ENCODE data around the gene TCP11L1. TPM values are rescaled to one million over a fixed set of nuclear protein-coding genes. Genes with fewer than 3 reads are reported as not detected.

Gene TCP11L1
- total RNA-seq: 10 to 100 TPM; 21.0 to 21.2 TPM

GRCh38 chr11:33039274-33040032, at the start of gene TCP11L1:
Gene TCP11L1, plus strand, starts transcription at chr11:33039572. Its CDS starts 4,202 bp downstream, at chr11:33043774.
- ChIA-PET POLR2A (interaction anchor here (1.0 to 2.0 kb wide), 7 partner anchors 18 to 146 kb away, joined by 3 to 12 read pairs (median 4); partner anchors contain the start of genes DEPDC7 and QSER1), CTCF (interaction anchor here (1.0 to 2.7 kb wide), 4 partner anchors 17 to 26 kb away, joined by 3 to 15 read pairs (median 4); partner anchors contain the start of gene DEPDC7)

- ChIA-PET POLR2A (no interaction called here), CTCF (no interaction called here)
Observed at GRCh38 chr11:32990481-32990880, 48.9 kb upstream of the TCP11L1 start.

GRCh38 chr11:32991427-32991826, 47.9 kb upstream of the TCP11L1 start:
- POLR2A ChIA-PET: no interaction called here
- CTCF ChIA-PET: no interaction called here

GRCh38 chr11:32991898-32992297, 47.5 kb upstream of the TCP11L1 start:
- CTCF ChIA-PET: no interaction called here
- POLR2A ChIA-PET: no interaction called here

GRCh38 chr11:33000181-33000580, 39.2 kb upstream of the TCP11L1 start:
- ChIA-PET POLR2A (no interaction called here), CTCF (no interaction called here)

GRCh38 chr11:33001281-33001680, 38.1 kb upstream of the TCP11L1 start:
- CTCF ChIA-PET: no interaction called here
- POLR2A ChIA-PET: no interaction called here

- ChIA-PET CTCF (no interaction called here), POLR2A (no interaction called here)
Observed at GRCh38 chr11:33001751-33002542, 37.4 kb upstream of the TCP11L1 start.

- ChIA-PET POLR2A (no interaction called here), CTCF (no interaction called here)
Observed at GRCh38 chr11:33005175-33005574, 34.2 kb upstream of the TCP11L1 start.

- POLR2A ChIA-PET: no interaction called here
- CTCF ChIA-PET: interaction anchor here (1.1 kb wide), 1 partner anchor 8 kb away, joined by 3 read pairs; no protein-coding TSS in a partner anchor
Observed at GRCh38 chr11:33006010-33006409, 33.4 kb upstream of the TCP11L1 start.

- ChIA-PET CTCF (interaction anchor here (1.2 kb wide), 1 partner anchor 7 kb away, joined by 3 read pairs; no protein-coding TSS in a partner anchor), POLR2A (interaction anchor here (0.6 kb wide), 1 partner anchor 231 kb away, joined by 6 read pairs; no protein-coding TSS in a partner anchor)
Observed at GRCh38 chr11:33013755-33014154, 25.6 kb upstream of the TCP11L1 start.

- ChIA-PET POLR2A (interaction anchor here (0.7 kb wide), 1 partner anchor 24 kb away, joined by 4 read pairs; no protein-coding TSS in a partner anchor), CTCF (interaction anchor here (1.2 to 1.4 kb wide), 2 partner anchors 24 to 50 kb away, joined by 3 to 4 read pairs; partner anchors contain the start of gene TCP11L1)
Observed at GRCh38 chr11:33015621-33016551, 23.5 kb upstream of the TCP11L1 start, which contains the start of gene DEPDC7. Gene DEPDC7, plus strand, starts transcription at chr11:33015878. Its CDS starts 78 bp downstream, at chr11:33015956.

GRCh38 chr11:33016654-33017053, 22.7 kb upstream of the TCP11L1 start:
- ChIA-PET CTCF (interaction anchor here (1.4 kb wide), 1 partner anchor 49 kb away, joined by 4 read pairs; no protein-coding TSS in a partner anchor), POLR2A (no interaction called here)

GRCh38 chr11:33017478-33017877, 21.9 kb upstream of the TCP11L1 start:
- CTCF ChIA-PET: no interaction called here

GRCh38 chr11:33017965-33018364, 21.4 kb upstream of the TCP11L1 start:
- CTCF ChIA-PET: no interaction called here
- POLR2A ChIA-PET: no interaction called here

More at GRCh38 chr11:33017478-33017877, 21.9 kb upstream of the TCP11L1 start:
- POLR2A ChIA-PET: no interaction called here

- CTCF ChIA-PET: no interaction called here
- POLR2A ChIA-PET: no interaction called here
Observed at GRCh38 chr11:33018840-33019239, 20.5 kb upstream of the TCP11L1 start.

- ChIA-PET CTCF (no interaction called here), POLR2A (interaction anchor here (2.4 kb wide), 1 partner anchor 18 kb away, joined by 7 read pairs; the partner anchor contains the start of gene TCP11L1)
Observed at GRCh38 chr11:33021501-33021900, 17.9 kb upstream of the TCP11L1 start.

- CTCF ChIA-PET: no interaction called here
- POLR2A ChIA-PET: interaction anchor here (2.4 kb wide), 1 partner anchor 18 kb away, joined by 7 read pairs; the partner anchor contains the start of gene TCP11L1
Observed at GRCh38 chr11:33021937-33022336, 17.4 kb upstream of the TCP11L1 start.

- ChIA-PET POLR2A (interaction anchor here (0.6 kb wide), 2 partner anchors 12 to 18 kb away, joined by 3 to 5 read pairs; no protein-coding TSS in a partner anchor), CTCF (interaction anchor here (0.5 kb wide), 1 partner anchor 328 kb away, joined by 3 read pairs; no protein-coding TSS in a partner anchor)
Observed at GRCh38 chr11:33025339-33025722, 14.0 kb upstream of the TCP11L1 start.

- POLR2A ChIA-PET: no interaction called here
- CTCF ChIA-PET: interaction anchor here (0.6 kb wide), 1 partner anchor 9 kb away, joined by 3 read pairs; no protein-coding TSS in a partner anchor
Observed at GRCh38 chr11:33027233-33027632, 12.1 kb upstream of the TCP11L1 start.

Measured in activated CD8-positive, alpha-beta memory T cell treated with anti-CD3 and anti-CD28 coated beads for 36 hours (primary cell).